HEK293 (cell line): ENCODE measurements around the gene LTV1.

Source experiments
- GLIS1 ChIP-seq: fragments of 450-650 bp; formaldehyde crosslinking; IDR thresholded peaks from 2 replicates; pipeline ENCODE4 v1.5.1; 2016; ENCODE audit warnings: missing biosample characterization, missing genetic modification characterization
- SETDB1 ChIP-seq: IDR thresholded peaks from one replicate; pipeline ENCODE4 v1.6.1; 2017; ENCODE audit warnings: mild to moderate bottlenecking, low read length, moderate library complexity, mixed read lengths; ENCODE audit not compliant: insufficient read length
- ZFP69B ChIP-seq: fragments of 450-650 bp; formaldehyde crosslinking; IDR thresholded peaks from 2 replicates; pipeline ENCODE4 v1.5.1; 2016; ENCODE audit warnings: missing biosample characterization, missing genetic modification characterization
- ZNF121 ChIP-seq: fragments of 450-650 bp; formaldehyde crosslinking; IDR thresholded peaks from 2 replicates; pipeline ENCODE4 v1.5.1; 2016; ENCODE audit warnings: missing biosample characterization, missing genetic modification characterization
- ZNF311 ChIP-seq: fragments of 450-650 bp; formaldehyde crosslinking; IDR thresholded peaks from 2 replicates; pipeline ENCODE4 v1.5.1; 2017; ENCODE audit warnings: missing biosample characterization, missing genetic modification characterization, borderline replicate concordance
- ZNF335 ChIP-seq: fragments of 450-650 bp; formaldehyde crosslinking; conservative IDR thresholded peaks from 2 replicates; pipeline ENCODE4 v1.5.1; 2016; ENCODE audit warnings: missing biosample characterization, missing genetic modification characterization
- ZNF501 ChIP-seq: fragments of 450-650 bp; formaldehyde crosslinking; IDR thresholded peaks from 2 replicates; pipeline ENCODE4 v1.5.1; 2016; ENCODE audit warnings: missing biosample characterization, missing genetic modification characterization
- ZNF777 ChIP-seq: fragments of 450-650 bp; formaldehyde crosslinking; IDR thresholded peaks from 2 replicates; pipeline ENCODE4 v1.5.1; 2017; ENCODE audit warnings: missing biosample characterization, missing genetic modification characterization, borderline replicate concordance
- TF ChIP-seq, protein P1 (sequence below): fragments of 450-650 bp; formaldehyde crosslinking; IDR thresholded peaks from 2 replicates; pipeline ENCODE4 v1.5.1; 2016; ENCODE audit warnings: missing biosample characterization, missing genetic modification characterization
- TF ChIP-seq, protein P2 (sequence below): fragments of 450-650 bp; formaldehyde crosslinking; IDR thresholded peaks from 2 replicates; pipeline ENCODE4 v1.5.1; 2017; ENCODE audit warnings: missing biosample characterization, mild to moderate bottlenecking, missing genetic modification characterization, moderate library complexity

DNA sequence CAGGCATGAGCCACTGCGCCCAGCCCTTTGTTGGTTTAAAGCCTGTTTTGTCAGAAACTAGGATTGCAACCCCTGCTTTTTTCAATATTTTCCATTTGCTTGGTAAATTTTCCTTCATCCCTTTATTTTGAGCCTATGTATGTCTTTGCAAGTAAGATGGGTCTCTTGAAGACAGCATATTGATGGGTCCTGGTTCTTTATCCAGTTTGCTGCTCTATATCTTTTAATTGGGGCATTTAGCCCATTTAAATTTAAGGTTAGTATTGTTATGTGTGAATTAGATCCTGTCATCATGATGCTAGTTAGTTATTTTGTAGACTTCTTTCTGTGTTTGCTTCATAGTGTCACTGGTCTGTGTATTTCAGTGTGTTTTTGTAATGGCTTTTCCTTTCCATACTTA is 67.9 kb downstream of the LTV1 start:
- TF ChIP-seq ZNF311 (tag by site-specific recombination) (no peak), ZNF501 (tag by site-specific recombination) (no peak), ZFP69B (tag by site-specific recombination) (no peak), GLIS1 (tag by site-specific recombination) (no peak), SETDB1 (peak; percentile 62), ZNF335 (tag by site-specific recombination) (no peak), ZNF777 (tag by site-specific recombination) (no peak), ZNF121 (tag by site-specific recombination) (no peak)
- TF ChIP-seq, protein P1, sequence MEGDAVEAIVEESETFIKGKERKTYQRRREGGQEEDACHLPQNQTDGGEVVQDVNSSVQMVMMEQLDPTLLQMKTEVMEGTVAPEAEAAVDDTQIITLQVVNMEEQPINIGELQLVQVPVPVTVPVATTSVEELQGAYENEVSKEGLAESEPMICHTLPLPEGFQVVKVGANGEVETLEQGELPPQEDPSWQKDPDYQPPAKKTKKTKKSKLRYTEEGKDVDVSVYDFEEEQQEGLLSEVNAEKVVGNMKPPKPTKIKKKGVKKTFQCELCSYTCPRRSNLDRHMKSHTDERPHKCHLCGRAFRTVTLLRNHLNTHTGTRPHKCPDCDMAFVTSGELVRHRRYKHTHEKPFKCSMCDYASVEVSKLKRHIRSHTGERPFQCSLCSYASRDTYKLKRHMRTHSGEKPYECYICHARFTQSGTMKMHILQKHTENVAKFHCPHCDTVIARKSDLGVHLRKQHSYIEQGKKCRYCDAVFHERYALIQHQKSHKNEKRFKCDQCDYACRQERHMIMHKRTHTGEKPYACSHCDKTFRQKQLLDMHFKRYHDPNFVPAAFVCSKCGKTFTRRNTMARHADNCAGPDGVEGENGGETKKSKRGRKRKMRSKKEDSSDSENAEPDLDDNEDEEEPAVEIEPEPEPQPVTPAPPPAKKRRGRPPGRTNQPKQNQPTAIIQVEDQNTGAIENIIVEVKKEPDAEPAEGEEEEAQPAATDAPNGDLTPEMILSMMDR (tag by site-specific recombination): no peak
- TF ChIP-seq, protein P2, sequence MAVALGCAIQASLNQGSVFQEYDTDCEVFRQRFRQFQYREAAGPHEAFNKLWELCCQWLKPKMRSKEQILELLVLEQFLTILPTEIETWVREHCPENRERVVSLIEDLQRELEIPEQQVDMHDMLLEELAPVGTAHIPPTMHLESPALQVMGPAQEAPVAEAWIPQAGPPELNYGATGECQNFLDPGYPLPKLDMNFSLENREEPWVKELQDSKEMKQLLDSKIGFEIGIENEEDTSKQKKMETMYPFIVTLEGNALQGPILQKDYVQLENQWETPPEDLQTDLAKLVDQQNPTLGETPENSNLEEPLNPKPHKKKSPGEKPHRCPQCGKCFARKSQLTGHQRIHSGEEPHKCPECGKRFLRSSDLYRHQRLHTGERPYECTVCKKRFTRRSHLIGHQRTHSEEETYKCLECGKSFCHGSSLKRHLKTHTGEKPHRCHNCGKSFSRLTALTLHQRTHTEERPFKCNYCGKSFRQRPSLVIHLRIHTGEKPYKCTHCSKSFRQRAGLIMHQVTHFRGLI (tag by site-specific recombination): no peak
